ENCODE data around the gene TMEM248.
"Not testable (repeated sequence)": the region's sequence is repeated elsewhere in the genome, so short reads cannot be mapped to it uniquely, and the experiment has no call there.

The TMEM248 gene

DNA sequence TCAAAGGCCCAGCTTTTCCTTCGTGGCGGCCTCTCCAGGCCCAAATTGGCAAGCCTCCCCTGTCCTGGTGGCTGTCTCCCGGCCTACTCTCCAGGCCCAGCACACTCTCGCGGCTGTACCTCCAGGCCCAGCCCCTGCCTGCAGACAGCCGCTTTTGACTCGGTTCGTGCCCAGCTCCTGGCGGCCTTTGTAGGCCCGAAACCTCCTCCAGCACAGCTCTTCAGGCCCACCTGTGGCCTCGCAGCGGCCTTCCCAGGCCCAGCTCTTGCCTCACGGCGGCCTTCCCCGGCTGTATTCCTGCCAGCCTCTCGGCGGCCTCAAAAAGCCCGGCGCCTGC lies 18.2 kb upstream of the TMEM248 start:
- H3K27me3 Mint-ChIP-seq = no peaks in the 10 kb centered on the region

GRCh38 chr7:66903360-66904062 lies 17.5 kb upstream of the TMEM248 start:
- Mint-ChIP-seq H3K27me3 (no peaks in the 10 kb centered on the region), H3K27ac (peak overlapping the region in 1 of 2 donors; percentile 88)

More for the DNA sequence above, 18.2 kb upstream of the TMEM248 start:
- H3K9me3 Mint-ChIP-seq = no peaks in the 10 kb centered on the region
- no peak overlapping the region for H3K4me3 Mint-ChIP-seq
- no peak overlapping the region for H3K27ac Mint-ChIP-seq
- no peak for ATAC-seq
- no peak for DNase-seq
- H3K4me1 Mint-ChIP-seq = no peaks in the 10 kb centered on the region

DNA sequence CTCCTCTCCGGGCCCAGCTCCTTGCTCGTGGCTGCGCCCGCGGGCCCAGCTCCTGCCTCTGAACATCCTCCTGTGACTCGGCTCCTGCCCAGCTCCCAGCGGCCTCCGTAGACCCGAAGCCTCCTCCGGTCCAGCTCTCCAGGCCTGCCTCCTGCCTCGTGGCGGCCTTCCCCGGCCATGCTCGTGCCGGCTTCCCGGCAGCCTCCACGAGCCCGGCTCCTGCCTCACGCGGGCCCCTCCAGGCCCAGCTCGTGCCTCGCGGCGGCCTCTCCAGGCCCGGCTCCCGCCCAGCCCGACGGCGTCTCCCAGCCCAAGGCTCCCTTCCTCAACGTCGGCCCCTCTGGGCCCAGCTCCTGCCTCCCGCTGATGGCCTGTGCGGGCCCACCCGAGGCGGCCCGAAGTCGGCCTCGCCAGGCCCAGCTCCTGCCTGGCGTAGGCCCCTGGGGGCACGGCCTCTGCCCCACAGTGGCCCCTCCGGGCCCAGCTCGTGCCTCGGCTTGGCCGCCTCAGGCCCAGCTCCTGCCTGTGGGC lies 16.9 kb upstream of the TMEM248 start:
- ATAC-seq (no peak), DNase-seq (no peak)
- Mint-ChIP-seq H3K4me1 (no peaks in the 10 kb centered on the region), H3K9me3 (no peaks in the 10 kb centered on the region), H3K27ac (no peak overlapping the region), H3K4me3 (no peak overlapping the region), H3K27me3 (no peaks in the 10 kb centered on the region)

More at GRCh38 chr7:66903360-66904062, 17.5 kb upstream of the TMEM248 start:
- H3K4me1 Mint-ChIP-seq = no peaks in the 10 kb centered on the region
- H3K4me3 Mint-ChIP-seq = no peak overlapping the region
- ATAC-seq = no peak
- H3K9me3 Mint-ChIP-seq = no peaks in the 10 kb centered on the region
- no peak for DNase-seq

GRCh38 chr7:66905278-66905677 lies 15.7 kb upstream of the TMEM248 start:
- no peaks in the 10 kb centered on the region for H3K9me3 Mint-ChIP-seq
- no peaks in the 10 kb centered on the region for H3K4me1 Mint-ChIP-seq
- peak overlapping the region in 1 of 2 donors; percentile 43 for H3K27ac Mint-ChIP-seq
- H3K27me3 Mint-ChIP-seq = no peaks in the 10 kb centered on the region
- no peak for DNase-seq
- ATAC-seq = no peak
- no peak overlapping the region for H3K4me3 Mint-ChIP-seq

DNA sequence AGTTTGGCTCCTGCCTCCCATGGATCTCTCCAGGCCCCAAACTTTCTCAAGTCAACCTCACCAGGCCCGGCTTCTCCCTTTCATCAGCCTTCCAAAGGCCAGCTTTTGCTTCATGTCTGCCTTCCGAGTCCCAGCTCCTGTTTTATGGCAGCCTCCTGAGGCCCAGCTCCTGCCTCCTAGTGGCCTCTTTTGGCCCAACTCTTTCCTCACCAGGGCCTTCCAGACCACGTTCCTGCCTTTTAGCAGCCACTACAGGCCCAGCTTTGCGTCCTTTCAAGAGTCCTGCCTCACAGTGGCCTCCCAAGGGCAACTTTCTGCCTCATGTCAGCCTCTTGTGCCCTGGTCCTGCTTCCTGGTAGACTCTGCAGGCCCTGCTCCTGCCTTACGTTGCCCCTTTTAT lies 15.3 kb upstream of the TMEM248 start:
- Mint-ChIP-seq H3K4me3 (no peak overlapping the region), H3K27ac (no peak overlapping the region)
- DNase-seq = no peak

GRCh38 chr7:66907731-66908130 lies 13.3 kb upstream of the TMEM248 start:
- DNase-seq = no peak
- Mint-ChIP-seq H3K27ac (no peak overlapping the region), H3K4me1 (no peaks in the 10 kb centered on the region), H3K9me3 (no peaks in the 10 kb centered on the region), H3K4me3 (no peak overlapping the region), H3K27me3 (no peaks in the 10 kb centered on the region)
- no peak for ATAC-seq

More for the DNA sequence above, 15.3 kb upstream of the TMEM248 start:
- Mint-ChIP-seq H3K27me3 (no peaks in the 10 kb centered on the region), H3K9me3 (no peaks in the 10 kb centered on the region), H3K4me1 (no peaks in the 10 kb centered on the region)
- ATAC-seq = no peak

DNA sequence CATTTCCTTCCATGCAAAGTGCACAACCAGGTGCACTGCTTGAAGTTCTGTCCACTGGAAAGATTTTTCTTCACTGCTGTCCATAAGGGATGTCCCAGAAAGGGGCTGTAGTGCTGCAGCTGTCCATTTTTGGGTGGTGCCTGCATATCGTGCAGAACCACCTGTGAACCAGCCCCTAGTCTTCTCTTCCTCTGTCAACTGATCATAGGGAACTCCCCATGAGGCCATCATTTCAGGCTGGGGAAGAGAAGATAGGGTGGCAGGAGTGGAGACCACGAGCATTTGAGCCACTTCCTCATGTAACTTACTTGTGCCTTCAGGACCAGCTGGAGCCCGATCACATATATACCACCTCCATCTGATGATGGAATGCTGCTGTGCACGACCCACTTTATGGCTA lies 12.4 kb upstream of the TMEM248 start:
- ATAC-seq, H3K4me1 Mint-ChIP-seq, H3K4me3 Mint-ChIP-seq, H3K27me3 Mint-ChIP-seq, H3K27ac Mint-ChIP-seq, DNase-seq, H3K9me3 Mint-ChIP-seq: not testable (repeated sequence)

GRCh38 chr7:66910789-66911188 lies 10.2 kb upstream of the TMEM248 start:
- H3K4me1 Mint-ChIP-seq = no peaks in the 10 kb centered on the region
- H3K9me3 Mint-ChIP-seq = no peaks in the 10 kb centered on the region
- no peaks in the 10 kb centered on the region for H3K27me3 Mint-ChIP-seq
- DNase-seq = no peak
- H3K27ac Mint-ChIP-seq = peak overlapping the region in 1 of 2 donors; percentile 67
- no peak for ATAC-seq
- no peak overlapping the region for H3K4me3 Mint-ChIP-seq

GRCh38 chr7:66911191-66911590 lies 9.8 kb upstream of the TMEM248 start:
- not testable (repeated sequence) for H3K4me1 Mint-ChIP-seq

GRCh38 chr7:66912195-66912594 lies 8.8 kb upstream of the TMEM248 start:
- no peaks in the 10 kb centered on the region for H3K9me3 Mint-ChIP-seq
- H3K27me3 Mint-ChIP-seq = no peaks in the 10 kb centered on the region
- ATAC-seq (no peak), DNase-seq (no peak)
- no peak overlapping the region for H3K27ac Mint-ChIP-seq
- H3K4me3 Mint-ChIP-seq = no peak overlapping the region
- H3K4me1 Mint-ChIP-seq = no peaks in the 10 kb centered on the region

More at GRCh38 chr7:66911191-66911590, 9.8 kb upstream of the TMEM248 start:
- H3K27ac Mint-ChIP-seq = peak overlapping the region in 1 of 2 donors; percentile 67
- H3K9me3 Mint-ChIP-seq, H3K27me3 Mint-ChIP-seq, H3K4me3 Mint-ChIP-seq, ATAC-seq, DNase-seq: not testable (repeated sequence)

DNA sequence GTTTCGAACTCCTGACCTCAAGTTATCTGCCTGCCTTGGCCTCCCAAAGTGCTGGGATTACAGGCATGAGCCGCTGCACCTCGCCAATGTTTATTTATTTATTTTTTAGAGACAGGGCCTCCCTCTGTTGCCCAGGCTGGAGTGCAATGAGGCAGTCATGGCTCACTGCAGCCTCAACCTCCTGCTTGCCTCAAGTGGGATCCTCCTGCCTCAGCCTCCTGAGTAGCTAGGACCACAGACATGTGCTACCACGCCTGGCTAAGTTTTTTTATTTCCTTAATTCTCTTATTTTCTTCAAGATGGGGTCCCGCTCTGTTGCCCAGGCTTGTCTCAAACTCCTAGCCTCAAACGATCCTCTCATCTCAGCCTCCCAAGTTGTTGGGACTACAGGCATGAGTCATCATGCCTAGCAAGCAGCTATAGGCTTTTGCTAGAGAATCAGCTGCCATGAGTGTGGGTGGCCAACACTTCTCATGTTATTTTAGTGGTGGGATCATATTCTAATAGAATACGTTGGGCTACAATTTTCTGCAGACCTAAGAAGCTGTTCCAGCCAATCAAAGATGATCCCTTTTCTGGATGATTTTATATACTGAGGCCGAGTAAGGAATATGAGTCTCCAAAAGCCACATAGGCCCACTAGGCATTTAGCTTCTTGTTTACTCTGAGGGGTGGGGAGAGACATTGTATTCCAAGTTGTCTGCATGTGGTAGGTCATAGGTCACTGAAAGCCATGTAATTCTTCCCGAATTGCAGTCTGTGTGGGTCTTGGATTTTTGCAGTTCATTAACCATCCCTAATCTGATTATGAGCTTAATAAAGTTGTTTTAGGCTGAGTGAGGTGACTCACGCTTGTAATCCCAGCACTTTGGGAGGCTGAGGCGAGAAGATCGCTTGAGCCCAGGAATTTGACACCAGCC lies 7.6 kb upstream of the TMEM248 start:
- H3K27me3 Mint-ChIP-seq = no peaks in the 10 kb centered on the region
- H3K9me3 Mint-ChIP-seq = no peaks in the 10 kb centered on the region
- ATAC-seq (no peak), DNase-seq (no peak)
- H3K27ac Mint-ChIP-seq = no peak overlapping the region
- H3K4me1 Mint-ChIP-seq = no peaks in the 10 kb centered on the region
- no peak overlapping the region for H3K4me3 Mint-ChIP-seq

DNA sequence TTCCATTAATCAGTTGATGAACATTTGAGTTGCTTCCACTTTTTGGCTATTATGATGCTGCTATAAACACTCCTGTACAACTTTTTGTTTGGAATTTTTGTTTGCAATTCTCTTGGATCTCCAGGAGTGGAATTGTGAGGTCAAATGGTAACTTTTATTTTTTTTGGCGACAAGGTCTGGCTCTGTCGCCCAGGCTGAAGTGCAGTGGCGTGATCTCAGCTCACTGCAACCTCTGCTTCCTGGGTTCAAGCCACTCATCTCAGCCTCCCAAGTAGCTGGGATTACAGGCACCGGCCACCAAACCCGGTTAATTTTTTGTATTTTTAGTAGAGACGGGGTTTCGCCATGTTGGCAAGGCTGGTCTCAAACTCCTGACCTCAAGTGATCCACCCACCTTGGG lies 3.1 kb upstream of the TMEM248 start:
- H3K4me3 Mint-ChIP-seq, H3K9me3 Mint-ChIP-seq, ATAC-seq, DNase-seq, H3K27me3 Mint-ChIP-seq, H3K27ac Mint-ChIP-seq: not testable (repeated sequence)
- peaks cover 18% of the 10 kb centered on the region for H3K4me1 Mint-ChIP-seq

GRCh38 chr7:66919304-66919703 lies 1.7 kb upstream of the TMEM248 start:
- Mint-ChIP-seq H3K4me1 (peaks cover 25% of the 10 kb centered on the region), H3K27me3 (no peaks in the 10 kb centered on the region), H3K4me3 (peak overlapping the region in 1 of 2 donors; percentile 33), H3K9me3 (no peaks in the 10 kb centered on the region), H3K27ac (no peak overlapping the region)
- no peak for ATAC-seq
- DNase-seq = no peak

GRCh38 chr7:66919704-66920103 lies 1.3 kb upstream of the TMEM248 start:
- no peak for DNase-seq
- H3K4me3 Mint-ChIP-seq = peak overlapping the region; percentile 33 to 45
- no peaks in the 10 kb centered on the region for H3K9me3 Mint-ChIP-seq
- no peak for ATAC-seq
- H3K4me1 Mint-ChIP-seq = peaks cover 25% of the 10 kb centered on the region
- H3K27me3 Mint-ChIP-seq = no peaks in the 10 kb centered on the region
- H3K27ac Mint-ChIP-seq = no peak overlapping the region

- no peak for DNase-seq
- Mint-ChIP-seq H3K27ac (peak overlapping the region in 1 of 2 donors; percentile 17), H3K4me3 (peak overlapping the region; percentile 45 to 99), H3K9me3 (no peaks in the 10 kb centered on the region), H3K27me3 (no peaks in the 10 kb centered on the region), H3K4me1 (peaks cover 29% of the 10 kb centered on the region)
- ATAC-seq = no peak
These were observed 769 bp upstream of the TMEM248 start for GRCh38 chr7:66920256-66920655.

GRCh38 chr7:66921396-66921917 lies 432 bp downstream of the TMEM248 start:
- Mint-ChIP-seq H3K27ac (peak overlapping the region; percentile 96 to 97), H3K4me3 (peak overlapping the region; percentile 89 to 94), H3K27me3 (no peaks in the 10 kb centered on the region), H3K9me3 (no peaks in the 10 kb centered on the region), H3K4me1 (peaks cover 41% of the 10 kb centered on the region)
- DNase-seq (peak in 1 of 2 donors; percentile 14), ATAC-seq (peak; percentile 51)
